Gastrocnemius medialis (tissue), 4 donors: ENCODE data around the gene TULP3. TPM values are rescaled to one million over a fixed set of nuclear protein-coding genes. Genes with fewer than 3 reads are reported as not detected.

Experiments
- ATAC-seq, 2 donors: fragments of 150-250 bp; one replicate each; pipeline ENCODE4 v1.9.1; 2016
- DNase-seq, 2 donors: peaks; one replicate each; pipeline ENCODE4 v3.0.0-alpha.2; 2019
- H3K27ac ChIP-seq, 4 donors: fragments of 200-600 bp; sonication (generic); 1 replicate in 1 of 4; 2 replicates in 3 of 4; pipeline ENCODE4 v1.5.1; 2016 to 2018; ENCODE audit warnings: mild to moderate bottlenecking in 2 of 4, moderate library complexity in 1 of 4
- H3K27me3 ChIP-seq, 3 donors: fragments of 200-600 bp; sonication (generic) in 2 of 3; 1 replicate in 1 of 3; 2 replicates in 2 of 3; pipeline versions ENCODE4 v1.5.1 to v1.6.0; 2016 to 2019; ENCODE audit warnings: mild to moderate bottlenecking in 1 of 3, moderate library complexity in 1 of 3
- H3K36me3 ChIP-seq, 2 donors: fragments of 200-600 bp; sonication (generic) in 1 of 2; one replicate each; pipeline ENCODE4 v1.5.1; 2017 to 2018
- H3K4me1 ChIP-seq, 2 donors: fragments of 200-600 bp; sonication (generic) in 1 of 2; one replicate each; pipeline ENCODE4 v1.5.1; 2016 to 2017; ENCODE audit warnings: mild to moderate bottlenecking in 2 of 2
- H3K4me3 ChIP-seq, 4 donors: fragments of 200-600 bp; sonication (generic) in 3 of 4; 1 replicate in 1 of 4; 2 replicates in 3 of 4; pipeline ENCODE4 v1.5.1; 2016 to 2019; ENCODE audit warnings: mild to moderate bottlenecking in 2 of 4
- H3K9me3 ChIP-seq, 3 donors: fragments of 200-600 bp; sonication (generic) in 2 of 3; 1 replicate in 1 of 3; 2 replicates in 2 of 3; pipeline ENCODE4 v1.5.1; 2016 to 2019
- CTCF ChIP-seq, 5 experiments: fragments of 450-650 bp in 3 of 5; fragments of 200-600 bp in 2 of 5; sonication (generic) in 2 of 5; IDR thresholded peaks in 4 of 5; conservative IDR thresholded peaks in 1 of 5; 1 replicate in 4 of 5; 2 replicates in 1 of 5; pipeline ENCODE4 v1.5.1; 2016 to 2019; ENCODE audit warnings: antibody characterized with exemption in 5 of 5, mild to moderate bottlenecking in 3 of 5, moderate library complexity in 3 of 5
- POLR2A ChIP-seq, 2 donors: fragments of 450-650 bp; IDR thresholded peaks; one replicate each; pipeline ENCODE4 v1.6.1; 2017; ENCODE audit warnings: antibody characterized with exemption in 2 of 2, mild to moderate bottlenecking in 2 of 2, moderate library complexity in 2 of 2
- in situ Hi-C, 4 donors: fragments of 200-750 bp; cut with MboI; loops; one replicate each; pipeline versions ENCODE4 v1.15.0 to v1.8.0; 2017; ENCODE audit warnings: low sequenced_read_pairs in 4 of 4
- intact Hi-C: fragments of 100-400 bp; cut with DNase I; formaldehyde crosslinking; loops from one replicate; pipeline ENCODE4 v1.15.1; 2023; ENCODE audit warnings: low total_unique reads
- total RNA-seq, 4 donors: library from RNA; depleted of rRNA; stranded (reverse); fragments of >200 nt; gene quantifications; one replicate each; pipeline versions ENCODE4 v1.1.0 to v1.2.3, GENCODE V29; 2016

TULP3 gene
- total RNA-seq, 4 donors from 2014 or later = 2.8 to 15.8 (median 11.2) TPM

GRCh38 chr12:2934371-2934770 lies 43.7 kb downstream of the TULP3 start:
- no peak overlapping the region for H3K27ac ChIP-seq
- ATAC-seq (no peak), DNase-seq (no peak)
- no peaks in the 10 kb centered on the region for H3K4me1 ChIP-seq
- H3K9me3 ChIP-seq = no peaks in the 10 kb centered on the region
- no peak overlapping the region for H3K4me3 ChIP-seq
- H3K36me3 ChIP-seq = peaks cover 3 to 64% of the 10 kb centered on the region in 2 donors
- no peak for TF ChIP-seq CTCF (IDR thresholded peaks at IDR 0.05 in 4 of 5, conservative IDR thresholded peaks at IDR 0.05 in 1 of 5)
- no peak for TF ChIP-seq POLR2A (IDR thresholded peaks at IDR 0.05)
- intact Hi-C loops (no loop called here), in situ Hi-C loops (no loop called here)
- H3K27me3 ChIP-seq = no peaks in the 10 kb centered on the region

- ATAC-seq (no peak), DNase-seq (no peak)
- no peaks in the 10 kb centered on the region for H3K27me3 ChIP-seq
- H3K9me3 ChIP-seq = no peaks in the 10 kb centered on the region
- H3K36me3 ChIP-seq = peaks cover 3 to 62% of the 10 kb centered on the region in 2 donors
- in situ Hi-C loops (no loop called here), intact Hi-C loops (no loop called here)
- no peak overlapping the region for H3K27ac ChIP-seq
- no peaks in the 10 kb centered on the region for H3K4me1 ChIP-seq
- no peak for TF ChIP-seq CTCF (IDR thresholded peaks at IDR 0.05 in 4 of 5, conservative IDR thresholded peaks at IDR 0.05 in 1 of 5)
- no peak for TF ChIP-seq POLR2A (IDR thresholded peaks at IDR 0.05)
- H3K4me3 ChIP-seq = no peak overlapping the region
Measured at GRCh38 chr12:2936301-2936700, 45.6 kb downstream of the TULP3 start.

GRCh38 chr12:2937500-2937899 lies 46.8 kb downstream of the TULP3 start:
- intact Hi-C loops = no loop called here
- ATAC-seq = no peak
- TF ChIP-seq CTCF (IDR thresholded peaks at IDR 0.05 in 4 of 5, conservative IDR thresholded peaks at IDR 0.05 in 1 of 5) (no peak), POLR2A (IDR thresholded peaks at IDR 0.05) (no peak)

GRCh38 chr12:2939191-2939590 lies 48.5 kb downstream of the TULP3 start:
- H3K4me3 ChIP-seq = no peak overlapping the region
- TF ChIP-seq POLR2A (IDR thresholded peaks at IDR 0.05) = no peak
- no peak for TF ChIP-seq CTCF (IDR thresholded peaks at IDR 0.05 in 4 of 5, conservative IDR thresholded peaks at IDR 0.05 in 1 of 5)
- H3K36me3 ChIP-seq = peaks cover 0 to 49% of the 10 kb centered on the region in 2 donors
- no peak for ATAC-seq
- H3K27ac ChIP-seq = no peak overlapping the region
- intact Hi-C loops = no loop called here
- in situ Hi-C loops = no loop called here
- H3K4me1 ChIP-seq = no peaks in the 10 kb centered on the region
- no peak for DNase-seq
- H3K9me3 ChIP-seq = no peaks in the 10 kb centered on the region
- no peaks in the 10 kb centered on the region for H3K27me3 ChIP-seq

More at GRCh38 chr12:2937500-2937899, 46.8 kb downstream of the TULP3 start:
- DNase-seq = no peak
- Histone ChIP-seq H3K27ac (no peak overlapping the region), H3K4me1 (no peaks in the 10 kb centered on the region), H3K27me3 (no peaks in the 10 kb centered on the region), H3K4me3 (no peak overlapping the region), H3K36me3 (peaks cover 0 to 52% of the 10 kb centered on the region in 2 donors), H3K9me3 (no peaks in the 10 kb centered on the region)
- in situ Hi-C loops = no loop called here

- no peak for ATAC-seq
- no peaks in the 10 kb centered on the region for H3K4me1 ChIP-seq
- no peaks in the 10 kb centered on the region for H3K27me3 ChIP-seq
- intact Hi-C loops (no loop called here), in situ Hi-C loops (loop anchor here in 3 of 4 donors (10.0 kb wide), 1 partner anchor 56 kb away; no protein-coding TSS in a partner anchor)
- H3K27ac ChIP-seq = no peak overlapping the region
- no peak overlapping the region for H3K4me3 ChIP-seq
- H3K9me3 ChIP-seq = no peaks in the 10 kb centered on the region
- TF ChIP-seq CTCF (IDR thresholded peaks at IDR 0.05 in 4 of 5, conservative IDR thresholded peaks at IDR 0.05 in 1 of 5) = no peak
- TF ChIP-seq POLR2A (IDR thresholded peaks at IDR 0.05) = no peak
- peaks cover 0 to 35% of the 10 kb centered on the region in 2 donors for H3K36me3 ChIP-seq
- DNase-seq = no peak
Measured at GRCh38 chr12:2940564-2940963, 49.9 kb downstream of the TULP3 start.
